ENCODE data around the gene CDK7. TPM values are rescaled to one million over a fixed set of nuclear protein-coding genes. Genes with fewer than 3 reads are reported as not detected.

The CDK7 gene
- total RNA-seq, 1 experiment from 2014 or later = 53.4 TPM

GRCh38 chr5:69275563-69275962 lies 40.9 kb downstream of the CDK7 start:
- WGBS (ENCODE audit: extremely low coverage, insufficient read length, low lambda C conversion rate) = no CpG with 5 or more reads among the region's 7 CpGs
- Histone ChIP-seq H2BK15ac (ENCODE audit: low read depth, low read length) (no peak overlapping the region), H2BK120ac (ENCODE audit: low read depth, low read length, poor library complexity, severe bottlenecking) (no peak overlapping the region), H2BK5ac (ENCODE audit: insufficient read length, low read length) (no peak overlapping the region), H2AFZ (ENCODE audit: low read length) (no peak overlapping the region), H3K9ac (ENCODE audit: extremely low read depth, insufficient read length, low read length) (no peak overlapping the region), H3K56ac (ENCODE audit: insufficient read length, low read depth, low read length) (no peak overlapping the region), H3K79me2 (ENCODE audit: insufficient read depth, low read length) (no peaks in the 10 kb centered on the region), H3K79me1 (ENCODE audit: insufficient read depth, low read depth, low read length, poor library complexity, severe bottlenecking) (no peaks in the 10 kb centered on the region), H3K23me2 (ENCODE audit: insufficient read length, low read depth, low read length, poor library complexity, severe bottlenecking) (no peaks in the 10 kb centered on the region), H3K4ac (ENCODE audit: low read depth, low read length) (no peak overlapping the region), H3K14ac (ENCODE audit: insufficient read depth, low read length) (no peak overlapping the region), H3K18ac (ENCODE audit: insufficient read length, low read depth, low read length) (no peak overlapping the region), H4K91ac (ENCODE audit: insufficient read length, low read depth, low read length) (no peak overlapping the region), H2BK12ac (ENCODE audit: insufficient read length, low read depth, low read length) (no peak overlapping the region), H2AK5ac (ENCODE audit: insufficient read length, low read length) (no peak overlapping the region), H3K4me2 (ENCODE audit: insufficient read depth, insufficient read length, low read length) (no peak overlapping the region), H3K27me3 (ENCODE audit: insufficient read depth, low read length) (no peaks in the 10 kb centered on the region), H2BK20ac (ENCODE audit: low read depth, low read length, poor library complexity, severe bottlenecking) (no peak overlapping the region), H4K8ac (replicated peaks; ENCODE audit: insufficient read length, low read depth, low read length) (no peak overlapping the region), H3K23ac (ENCODE audit: insufficient read length, low read depth, low read length) (no peak overlapping the region), H4K5ac (ENCODE audit: insufficient read length, low read depth, low read length) (no peak overlapping the region), H3T11ph (ENCODE audit: low read length) (no peak overlapping the region), H3K9me3 (ENCODE audit: control insufficient read depth, low read depth, low read length) (no peaks in the 10 kb centered on the region), H4K20me1 (ENCODE audit: control insufficient read depth, insufficient read depth, insufficient read length) (no peaks in the 10 kb centered on the region), H3K4me1 (ENCODE audit: insufficient read depth, low read length) (no peaks in the 10 kb centered on the region), H3K27ac (ENCODE audit: insufficient read length, low read depth, low read length) (no peak overlapping the region)
- Mint-ChIP-seq H3K4me3 (no peak overlapping the region), H3K9me3 (no peaks in the 10 kb centered on the region), H3K36me3 (ENCODE audit: insufficient read depth in 1 of 3, low read depth in 3 of 3) (peaks cover 23 to 70% (median 52%) of the 10 kb centered on the region in 3 experiments; a peak in 6 of 7 replicates), H3K27ac (no peak overlapping the region), H3K4me1 (no peaks in the 10 kb centered on the region), H3K27me3 (ENCODE audit: low read depth) (no peaks in the 10 kb centered on the region)
- TF ChIP-seq CTCF (conservative IDR thresholded peaks at IDR 0.05) = no peak
- no peak for DNase-seq
